GM04504 (cell line): Measurements from ENCODE around the gene NBL1.

Experiments used
- DNase-seq: peaks from one replicate; pipeline ENCODE4 v3.0.0-alpha.2; 2012; ENCODE audit warnings: low read depth

NBL1 gene

GRCh38 chr1:19646377-19647319 lies 2.5 kb downstream of the NBL1 start:
- no peak for DNase-seq

DNA sequence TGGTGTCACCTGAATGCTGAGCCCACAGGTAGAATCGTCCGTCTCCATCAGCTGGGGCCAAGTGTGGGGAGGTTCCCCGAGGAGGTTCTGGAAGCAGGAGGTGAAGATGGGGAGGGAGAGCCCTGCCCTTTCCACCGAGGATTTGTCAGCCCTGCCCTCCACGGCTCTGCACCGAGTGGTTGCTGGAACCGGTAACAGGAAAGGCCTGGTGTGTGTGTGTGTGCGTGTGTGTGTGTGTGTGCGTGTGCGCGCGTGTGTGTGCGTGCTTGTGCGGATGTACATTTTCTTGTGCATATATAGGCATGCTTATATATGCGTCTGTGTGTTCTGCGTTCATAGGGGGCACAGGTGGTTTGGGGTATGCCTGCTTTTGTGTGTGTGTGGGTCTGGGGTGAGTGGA lies 3.5 kb downstream of the NBL1 start:
- DNase-seq = no peak

DNA sequence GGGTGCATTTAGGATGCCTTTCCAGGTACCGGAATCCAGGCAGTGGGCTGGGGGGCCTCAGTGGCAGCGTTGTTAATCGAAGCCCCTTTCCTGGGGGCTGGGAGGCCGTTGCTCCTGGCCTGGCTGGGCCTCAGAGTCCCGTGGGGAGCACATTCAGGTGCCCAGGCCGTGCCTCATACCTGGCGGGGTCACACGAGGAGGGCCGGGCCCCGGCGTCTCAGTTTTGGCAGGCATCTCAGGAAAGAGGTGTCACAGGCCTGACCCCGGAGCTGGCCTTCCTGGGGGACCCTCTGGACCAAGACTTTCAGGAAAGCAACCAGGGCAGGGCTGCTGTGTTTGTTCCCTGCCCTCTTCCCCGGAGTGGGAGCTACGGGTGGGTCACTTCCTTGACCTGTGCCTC lies 4.1 kb downstream of the NBL1 start:
- no peak for DNase-seq

GRCh38 chr1:19648689-19649088 lies 4.6 kb downstream of the NBL1 start:
- DNase-seq = no peak

GRCh38 chr1:19650416-19651140 lies 6.5 kb downstream of the NBL1 start:
- DNase-seq = no peak

- DNase-seq = no peak
These were observed 7.1 kb downstream of the NBL1 start for GRCh38 chr1:19651141-19651737.

DNA sequence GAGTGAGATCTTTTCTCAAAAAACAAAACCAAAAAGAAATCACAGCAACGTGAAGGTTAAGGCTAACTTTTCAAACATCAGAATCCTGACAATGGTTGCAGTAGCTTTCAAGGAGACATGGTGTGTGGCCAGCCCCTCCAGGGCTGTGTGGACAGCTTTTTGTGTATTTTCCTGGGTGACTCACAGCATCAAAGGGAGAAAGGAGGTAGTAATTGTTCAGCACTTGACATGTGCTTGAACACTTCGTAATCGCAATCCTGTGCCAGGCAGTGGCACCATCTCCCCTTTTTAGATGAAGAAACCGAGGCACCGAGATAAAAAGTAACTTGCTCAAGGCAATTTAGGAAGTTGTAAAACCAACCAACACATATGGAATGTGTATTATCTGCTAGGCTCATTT lies 10.3 kb downstream of the NBL1 start:
- no peak for DNase-seq

DNA sequence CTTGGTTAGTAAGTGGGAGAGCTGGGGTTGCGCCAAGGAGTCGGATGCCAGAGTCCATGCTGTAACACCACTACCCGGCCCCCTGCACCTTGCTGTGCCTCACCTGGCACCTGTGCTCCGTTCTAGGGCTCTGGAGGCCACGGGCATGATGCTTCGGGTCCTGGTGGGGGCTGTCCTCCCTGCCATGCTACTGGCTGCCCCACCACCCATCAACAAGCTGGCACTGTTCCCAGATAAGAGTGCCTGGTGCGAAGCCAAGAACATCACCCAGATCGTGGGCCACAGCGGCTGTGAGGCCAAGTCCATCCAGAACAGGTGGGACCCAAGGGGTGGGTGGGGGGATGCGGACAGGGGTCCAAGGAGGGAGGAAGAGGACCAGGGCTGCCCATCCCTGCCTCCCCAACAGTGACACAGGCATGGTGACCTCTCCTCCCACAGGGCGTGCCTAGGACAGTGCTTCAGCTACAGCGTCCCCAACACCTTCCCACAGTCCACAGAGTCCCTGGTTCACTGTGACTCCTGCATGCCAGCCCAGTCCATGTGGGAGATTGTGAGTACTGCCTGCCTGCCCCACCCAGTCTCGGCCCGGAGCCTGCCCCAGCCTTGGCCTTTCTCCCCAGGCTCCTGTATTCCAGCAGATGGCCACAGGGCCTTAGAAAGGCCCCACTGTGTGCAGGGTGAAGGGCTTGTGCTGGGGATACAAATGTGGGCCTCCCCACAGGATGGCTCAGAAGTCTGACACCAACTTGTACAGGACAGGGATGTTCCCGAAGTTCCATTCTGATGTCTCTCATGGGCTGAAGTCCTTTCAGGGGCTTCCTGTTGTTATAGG lies 11.0 kb downstream of the NBL1 start:
- DNase-seq = no peak

GRCh38 chr1:19655718-19656080 lies 11.6 kb downstream of the NBL1 start:
- DNase-seq = no peak

GRCh38 chr1:19656134-19656779 lies 12.1 kb downstream of the NBL1 start:
- no peak for DNase-seq

DNA sequence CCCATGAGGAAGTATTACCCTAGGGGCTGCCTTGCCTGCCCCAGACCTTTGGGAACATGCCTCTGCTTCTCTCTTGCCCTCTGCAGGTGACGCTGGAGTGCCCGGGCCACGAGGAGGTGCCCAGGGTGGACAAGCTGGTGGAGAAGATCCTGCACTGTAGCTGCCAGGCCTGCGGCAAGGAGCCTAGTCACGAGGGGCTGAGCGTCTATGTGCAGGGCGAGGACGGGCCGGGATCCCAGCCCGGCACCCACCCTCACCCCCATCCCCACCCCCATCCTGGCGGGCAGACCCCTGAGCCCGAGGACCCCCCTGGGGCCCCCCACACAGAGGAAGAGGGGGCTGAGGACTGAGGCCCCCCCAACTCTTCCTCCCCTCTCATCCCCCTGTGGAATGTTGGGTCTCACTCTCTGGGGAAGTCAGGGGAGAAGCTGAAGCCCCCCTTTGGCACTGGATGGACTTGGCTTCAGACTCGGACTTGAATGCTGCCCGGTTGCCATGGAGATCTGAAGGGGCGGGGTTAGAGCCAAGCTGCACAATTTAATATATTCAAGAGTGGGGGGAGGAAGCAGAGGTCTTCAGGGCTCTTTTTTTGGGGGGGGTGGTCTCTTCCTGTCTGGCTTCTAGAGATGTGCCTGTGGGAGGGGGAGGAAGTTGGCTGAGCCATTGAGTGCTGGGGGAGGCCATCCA lies 12.8 kb downstream of the NBL1 start:
- DNase-seq = no peak

- no peak for DNase-seq
These were observed 13.4 kb downstream of the NBL1 start for GRCh38 chr1:19657511-19657910.

GRCh38 chr1:19658186-19658585 lies 14.1 kb downstream of the NBL1 start:
- DNase-seq = no peak

- no peak for DNase-seq
These were observed 17.7 kb downstream of the NBL1 start for GRCh38 chr1:19661721-19662228.

GRCh38 chr1:19662313-19662712 lies 18.2 kb downstream of the NBL1 start:
- no peak for DNase-seq

GRCh38 chr1:19664453-19665185 lies 20.5 kb downstream of the NBL1 start, which contains the start of gene HTR6:
Gene HTR6, plus strand, starts transcription at chr1:19664875. Its CDS starts 879 bp downstream, at chr1:19665754.
- DNase-seq = no peak

GRCh38 chr1:19665186-19665495 lies 21.0 kb downstream of the NBL1 start:
- no peak for DNase-seq

GRCh38 chr1:19665496-19666465 lies 21.7 kb downstream of the NBL1 start:
- no peak for DNase-seq

GRCh38 chr1:19668888-19669287 lies 24.8 kb downstream of the NBL1 start:
- DNase-seq = no peak
